H9 (cell line): Measurements from ENCODE around the gene MALRD1. TPM values are rescaled to one million over a fixed set of nuclear protein-coding genes. Genes with fewer than 3 reads are reported as not detected.

Experiments
- DNase-seq: peaks from one replicate; pipeline ENCODE4 v3.0.0-alpha.2; 2017
- H2AFZ ChIP-seq: one replicate; pipeline ENCODE4 v1.6.1; 2013; ENCODE audit warnings: mild to moderate bottlenecking, low read length, control low read depth, moderate library complexity
- H2AK5ac ChIP-seq: 2 replicates; pipeline ENCODE4 v1.6.1; 2013; ENCODE audit warnings: low read length, control low read depth, mixed read lengths; ENCODE audit not compliant: insufficient read length
- H2BK120ac ChIP-seq: one replicate; pipeline ENCODE4 v1.6.1; 2013; ENCODE audit warnings: low read depth, mild to moderate bottlenecking, low read length, control low read depth, inconsistent platforms; ENCODE audit not compliant: poor library complexity, severe bottlenecking
- H2BK12ac ChIP-seq: 2 replicates; pipeline ENCODE4 v1.6.1; 2013; ENCODE audit warnings: low read length, control low read depth, mixed read lengths, low read depth; ENCODE audit not compliant: insufficient read length
- H2BK15ac ChIP-seq: 2 replicates; pipeline ENCODE4 v1.6.1; 2013; ENCODE audit warnings: low read depth, low read length, control low read depth
- H2BK20ac ChIP-seq: one replicate; pipeline ENCODE4 v1.6.1; 2013; ENCODE audit warnings: low read depth, mild to moderate bottlenecking, low read length, control low read depth, inconsistent platforms; ENCODE audit not compliant: poor library complexity, severe bottlenecking
- H2BK5ac ChIP-seq: 2 replicates; pipeline ENCODE4 v1.6.1; 2013; ENCODE audit warnings: low read length, control low read depth, mixed read lengths; ENCODE audit not compliant: insufficient read length
- H3K14ac ChIP-seq: 2 replicates; pipeline ENCODE4 v1.6.1; 2013; ENCODE audit warnings: low read length, control low read depth; ENCODE audit not compliant: insufficient read depth
- H3K18ac ChIP-seq: 2 replicates; pipeline ENCODE4 v1.6.1; 2013; ENCODE audit warnings: low read depth, mild to moderate bottlenecking, mixed read lengths, low read length, control low read depth; ENCODE audit not compliant: insufficient read length
- H3K23ac ChIP-seq: 2 replicates; pipeline ENCODE4 v1.6.1; 2013; ENCODE audit warnings: low read length, control low read depth, mixed read lengths, low read depth; ENCODE audit not compliant: insufficient read length
- H3K23me2 ChIP-seq: 2 replicates; pipeline ENCODE4 v1.6.1; 2013; ENCODE audit warnings: low read depth, mild to moderate bottlenecking, mixed read lengths, low read length, control low read depth; ENCODE audit not compliant: insufficient read length, poor library complexity, severe bottlenecking
- H3K27ac ChIP-seq: 2 replicates; pipeline ENCODE4 v1.5.1; 2013; ENCODE audit warnings: low read length, control low read depth, mixed read lengths, low read depth; ENCODE audit not compliant: insufficient read length
- H3K27me3 ChIP-seq: 2 replicates; pipeline ENCODE4 v1.6.1; 2013; ENCODE audit warnings: low read length, control low read depth, inconsistent platforms; ENCODE audit not compliant: insufficient read depth
- H3K4ac ChIP-seq: 2 replicates; pipeline ENCODE4 v1.6.1; 2013; ENCODE audit warnings: low read depth, mild to moderate bottlenecking, control low read depth, inconsistent platforms, low read length, moderate library complexity
- H3K4me1 ChIP-seq: 2 replicates; pipeline ENCODE4 v1.6.1; 2013; ENCODE audit warnings: low read length, control low read depth, inconsistent platforms; ENCODE audit not compliant: insufficient read depth
- H3K4me2 ChIP-seq: 2 replicates; pipeline ENCODE4 v1.6.1; 2013; ENCODE audit warnings: low read length, control low read depth, mixed read lengths; ENCODE audit not compliant: insufficient read length, insufficient read depth
- H3K56ac ChIP-seq: 2 replicates; pipeline ENCODE4 v1.6.1; 2013; ENCODE audit warnings: low read depth, mild to moderate bottlenecking, mixed read lengths, low read length, control low read depth; ENCODE audit not compliant: insufficient read length
- H3K79me1 ChIP-seq: 2 replicates; pipeline ENCODE4 v1.6.1; 2013; ENCODE audit warnings: low read depth, mild to moderate bottlenecking, moderate library complexity, low read length, control low read depth, inconsistent platforms; ENCODE audit not compliant: insufficient read depth, poor library complexity, severe bottlenecking
- H3K79me2 ChIP-seq: 2 replicates; pipeline ENCODE4 v1.6.1; 2013; ENCODE audit warnings: low read length, control low read depth, inconsistent platforms; ENCODE audit not compliant: insufficient read depth
- H3K9ac ChIP-seq: 2 replicates; pipeline ENCODE4 v1.6.1; 2013; ENCODE audit warnings: low read length, control low read depth, mixed read lengths; ENCODE audit not compliant: insufficient read length; ENCODE audit errors: extremely low read depth
- H3K9me3 ChIP-seq: one replicate; pipeline ENCODE4 v1.6.1; 2013; ENCODE audit warnings: low read depth, low read length, inconsistent platforms; ENCODE audit not compliant: control insufficient read depth
- H3T11ph ChIP-seq: one replicate; pipeline ENCODE4 v1.6.1; 2013; ENCODE audit warnings: mild to moderate bottlenecking, low read length, control low read depth, inconsistent platforms
- H4K20me1 ChIP-seq: one replicate; pipeline ENCODE4 v1.6.1; 2013; ENCODE audit not compliant: control insufficient read depth, insufficient read length, insufficient read depth
- H4K5ac ChIP-seq: 2 replicates; pipeline ENCODE4 v1.6.1; 2013; ENCODE audit warnings: low read depth, mild to moderate bottlenecking, mixed read lengths, low read length, control low read depth; ENCODE audit not compliant: insufficient read length
- H4K8ac ChIP-seq: replicated peaks from 2 replicates; pipeline ENCODE4 v1.6.1; 2013; ENCODE audit warnings: low read length, control low read depth, mixed read lengths, low read depth; ENCODE audit not compliant: insufficient read length
- H4K91ac ChIP-seq: 2 replicates; pipeline ENCODE4 v1.6.1; 2013; ENCODE audit warnings: low read depth, mild to moderate bottlenecking, moderate library complexity, mixed read lengths, low read length, control low read depth; ENCODE audit not compliant: insufficient read length
- H3K27ac Mint-ChIP-seq, 3 experiments: 2 replicates in 2 of 3; 3 replicates in 1 of 3; pipeline ENCODE4 v1.8.0; 2020 to 2021; ENCODE audit warnings: mixed read lengths in 3 of 3, mild to moderate bottlenecking in 1 of 3, moderate library complexity in 1 of 3
- H3K27me3 Mint-ChIP-seq: 2 replicates; pipeline ENCODE4 v1.8.0; 2021; ENCODE audit warnings: low read depth, mild to moderate bottlenecking, moderate library complexity, mixed read lengths
- H3K36me3 Mint-ChIP-seq, 3 experiments: 2 replicates in 2 of 3; 3 replicates in 1 of 3; pipeline ENCODE4 v1.8.0; 2020 to 2021; ENCODE audit warnings: low read depth in 3 of 3, mixed read lengths in 3 of 3; ENCODE audit not compliant: insufficient read depth in 1 of 3
- H3K4me1 Mint-ChIP-seq, 2 experiments: 2 replicates each; pipeline ENCODE4 v1.8.0; 2020; ENCODE audit warnings: mixed read lengths in 2 of 2
- H3K4me3 Mint-ChIP-seq, 2 experiments: 2 replicates in 1 of 2; 3 replicates in 1 of 2; pipeline ENCODE4 v1.8.0; 2020 to 2021; ENCODE audit warnings: mild to moderate bottlenecking in 2 of 2, mixed read lengths in 2 of 2, moderate library complexity in 1 of 2
- H3K9me3 Mint-ChIP-seq, 2 experiments: 2 replicates in 1 of 2; 3 replicates in 1 of 2; pipeline ENCODE4 v1.8.0; 2020; ENCODE audit warnings: mild to moderate bottlenecking in 2 of 2, mixed read lengths in 2 of 2, moderate library complexity in 1 of 2
- WGBS: extraction: QIAGEN DNeasy Blood & Tissue Kit; methylation state at CpG from one replicate; pipeline ENCODE4 v1.1.7; 2013; ENCODE audit warnings: missing lambda C conversion rate, low lambda C conversion rate, mixed read lengths; ENCODE audit not compliant: insufficient read length; ENCODE audit errors: extremely low coverage; 5-methylcytosine and 5-hydroxymethylcytosine counted together
- total RNA-seq: library from RNA; stranded (reverse); gene quantifications from 2 replicates; pipeline ENCODE4 v1.2.1, GENCODE V29; 2021
- TF ChIP-seq, protein P1 (sequence below): fragments of 200-600 bp; sonication (generic); conservative IDR thresholded peaks from 3 replicates; pipeline ENCODE4 v1.8.0; 2021; ENCODE audit warnings: antibody characterized with exemption, mild to moderate bottlenecking

Gene MALRD1
- total RNA-seq, 1 experiment from 2014 or later = 0.20 TPM

DNA sequence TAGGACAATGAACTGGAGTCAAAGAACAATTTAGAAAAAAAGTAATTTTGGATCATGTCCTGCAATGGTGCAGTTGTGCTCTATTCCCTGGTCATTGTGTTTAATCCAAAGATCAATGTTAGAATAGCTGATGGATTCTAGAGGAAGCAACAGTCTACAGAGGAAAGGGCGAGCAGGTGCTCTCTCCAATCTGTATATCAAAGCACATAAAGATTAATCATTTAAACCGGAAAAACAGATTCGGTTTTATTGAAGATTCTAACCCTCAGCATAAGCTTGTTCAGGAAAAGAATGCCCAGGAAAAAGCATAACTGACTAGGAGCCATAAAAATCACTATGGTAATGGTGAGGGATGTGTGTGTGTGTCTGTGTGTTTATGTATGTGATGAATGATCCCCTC is 110.3 kb downstream of the MALRD1 start:
- H3K56ac ChIP-seq = no peak overlapping the region
- H3K4ac ChIP-seq = no peak overlapping the region
- no peak overlapping the region for H2BK120ac ChIP-seq
- no peaks in the 10 kb centered on the region for H3K27me3 ChIP-seq
- Mint-ChIP-seq H3K27ac (no peak overlapping the region), H3K27me3 (no peaks in the 10 kb centered on the region), H3K36me3 (no peaks in the 10 kb centered on the region), H3K9me3 (no peaks in the 10 kb centered on the region; a peak in 1 of 5 replicates), H3K4me3 (no peak overlapping the region), H3K4me1 (0 out of 4 replicates have a peak, but pooled peaks cover 0 to 4% of the 10 kb centered on the region in 2 experiments)
- no peak overlapping the region for H3K14ac ChIP-seq
- no peaks in the 10 kb centered on the region for H3K23me2 ChIP-seq
- H3T11ph ChIP-seq = no peak overlapping the region
- H2BK20ac ChIP-seq = no peak overlapping the region
- no peak overlapping the region for H3K9ac ChIP-seq
- no peak overlapping the region for H2BK5ac ChIP-seq
- H3K4me2 ChIP-seq = no peak overlapping the region
- no peak overlapping the region for H2BK12ac ChIP-seq
- H4K91ac ChIP-seq = no peak overlapping the region
- H3K23ac ChIP-seq = no peak overlapping the region
- no peak overlapping the region for H4K5ac ChIP-seq
- no peaks in the 10 kb centered on the region for H4K20me1 ChIP-seq
- TF ChIP-seq, protein P1, sequence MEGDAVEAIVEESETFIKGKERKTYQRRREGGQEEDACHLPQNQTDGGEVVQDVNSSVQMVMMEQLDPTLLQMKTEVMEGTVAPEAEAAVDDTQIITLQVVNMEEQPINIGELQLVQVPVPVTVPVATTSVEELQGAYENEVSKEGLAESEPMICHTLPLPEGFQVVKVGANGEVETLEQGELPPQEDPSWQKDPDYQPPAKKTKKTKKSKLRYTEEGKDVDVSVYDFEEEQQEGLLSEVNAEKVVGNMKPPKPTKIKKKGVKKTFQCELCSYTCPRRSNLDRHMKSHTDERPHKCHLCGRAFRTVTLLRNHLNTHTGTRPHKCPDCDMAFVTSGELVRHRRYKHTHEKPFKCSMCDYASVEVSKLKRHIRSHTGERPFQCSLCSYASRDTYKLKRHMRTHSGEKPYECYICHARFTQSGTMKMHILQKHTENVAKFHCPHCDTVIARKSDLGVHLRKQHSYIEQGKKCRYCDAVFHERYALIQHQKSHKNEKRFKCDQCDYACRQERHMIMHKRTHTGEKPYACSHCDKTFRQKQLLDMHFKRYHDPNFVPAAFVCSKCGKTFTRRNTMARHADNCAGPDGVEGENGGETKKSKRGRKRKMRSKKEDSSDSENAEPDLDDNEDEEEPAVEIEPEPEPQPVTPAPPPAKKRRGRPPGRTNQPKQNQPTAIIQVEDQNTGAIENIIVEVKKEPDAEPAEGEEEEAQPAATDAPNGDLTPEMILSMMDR = no peak
- no peaks in the 10 kb centered on the region for H3K4me1 ChIP-seq
- H4K8ac ChIP-seq = no peak overlapping the region
- H3K27ac ChIP-seq = no peak overlapping the region
- H2BK15ac ChIP-seq = no peak overlapping the region
- WGBS = no CpG with 5 or more reads among the region's 3 CpGs
- H3K18ac ChIP-seq = no peak overlapping the region
- H2AFZ ChIP-seq = no peak overlapping the region
- no peaks in the 10 kb centered on the region for H3K79me2 ChIP-seq
- no peaks in the 10 kb centered on the region for H3K79me1 ChIP-seq
- DNase-seq = no peak
- no peaks in the 10 kb centered on the region for H3K9me3 ChIP-seq
- no peak overlapping the region for H2AK5ac ChIP-seq
